ENCODE results near the gene OR13C4.

- TF ChIP-seq POLR2A (IDR thresholded peaks at IDR 0.05; ENCODE audit: low read length) (no peak), GATA1 (IDR thresholded peaks at IDR 0.05; ENCODE audit: low read depth, low read length) (no peak)
Observed at GRCh38 chr9:104527109-104527508, at the start of gene OR13C4.
